A549 (cell line): ENCODE measurements around the gene PTGER4.

Experiments
- CHD4 ChIP-seq: fragments of 200-600 bp; sonication (generic); IDR thresholded peaks from 2 replicates; pipeline ENCODE4 v1.6.1; 2016; ENCODE audit warnings: antibody characterized with exemption, mild to moderate bottlenecking, borderline replicate concordance
- CTCF ChIP-seq: fragments of >200 bp; sonication (Bioruptor Twin); formaldehyde crosslinking; IDR thresholded peaks from 3 replicates; pipeline ENCODE4 v1.5.1; 2016
- EHF ChIP-seq: fragments of 250-450 bp; sonication (Bioruptor Pico); IDR thresholded peaks from 2 replicates; pipeline ENCODE4 v1.5.0; 2020; ENCODE audit warnings: mild to moderate bottlenecking
- FOSL2 ChIP-seq, 2 experiments: fragments of 450-650 bp in 1 of 2; fragments of >200 bp in 1 of 2; sonication (Bioruptor Twin) in 1 of 2; formaldehyde crosslinking; IDR thresholded peaks; 2 replicates each; pipeline versions ENCODE4 v1.5.0 to v1.6.1; 2016 to 2020; ENCODE audit warnings: mild to moderate bottlenecking in 1 of 2, moderate library complexity in 1 of 2
- POLR2A ChIP-seq: IDR thresholded peaks from 2 replicates; pipeline ENCODE4 v1.6.1; 2012; ENCODE audit warnings: mild to moderate bottlenecking, low read length
- RCOR1 ChIP-seq: fragments of 150-350 bp; IDR thresholded peaks from 2 replicates; pipeline ENCODE4 v1.6.1; 2014; ENCODE audit warnings: antibody characterized with exemption, low read length, low read depth
- TF ChIP-seq, protein P1 (sequence below): fragments of 150-350 bp; IDR thresholded peaks from 2 replicates; pipeline ENCODE4 v1.6.1; 2014; ENCODE audit warnings: low read depth, mild to moderate bottlenecking, low read length

DNA sequence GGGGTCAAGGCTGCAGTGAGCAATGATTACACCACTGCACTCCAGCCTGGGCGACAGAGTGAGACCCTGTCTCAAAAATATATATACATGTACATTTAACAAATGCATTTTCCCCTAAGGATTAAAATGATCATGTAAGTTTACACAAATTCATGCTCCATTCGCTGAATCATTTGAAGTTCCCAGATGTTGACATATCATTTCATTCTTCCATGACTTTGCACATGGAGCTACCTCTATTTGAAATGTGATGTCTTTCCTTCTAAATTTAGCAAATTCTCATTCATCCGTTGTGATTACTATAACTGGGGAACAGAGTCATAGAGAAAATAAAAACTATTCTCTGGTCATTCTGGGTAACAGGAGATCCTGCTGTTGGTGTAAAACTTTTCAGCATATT lies 10.6 kb downstream of the PTGER4 start:
- TF ChIP-seq CTCF (no peak), CHD4 (no peak), POLR2A (no peak), RCOR1 (no peak), FOSL2 (IDR thresholded peaks at IDR 0.05) (no peak), FOSL2 (CRISPR knock-in tag; IDR thresholded peaks at IDR 0.05) (no peak), EHF (CRISPR knock-in tag) (no peak)
- TF ChIP-seq, protein P1, sequence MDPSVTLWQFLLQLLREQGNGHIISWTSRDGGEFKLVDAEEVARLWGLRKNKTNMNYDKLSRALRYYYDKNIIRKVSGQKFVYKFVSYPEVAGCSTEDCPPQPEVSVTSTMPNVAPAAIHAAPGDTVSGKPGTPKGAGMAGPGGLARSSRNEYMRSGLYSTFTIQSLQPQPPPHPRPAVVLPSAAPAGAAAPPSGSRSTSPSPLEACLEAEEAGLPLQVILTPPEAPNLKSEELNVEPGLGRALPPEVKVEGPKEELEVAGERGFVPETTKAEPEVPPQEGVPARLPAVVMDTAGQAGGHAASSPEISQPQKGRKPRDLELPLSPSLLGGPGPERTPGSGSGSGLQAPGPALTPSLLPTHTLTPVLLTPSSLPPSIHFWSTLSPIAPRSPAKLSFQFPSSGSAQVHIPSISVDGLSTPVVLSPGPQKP = no peak
